Chondrocyte (in vitro differentiated cells): ENCODE measurements around the gene TEX44. TPM values are rescaled to one million over a fixed set of nuclear protein-coding genes. Genes with fewer than 3 reads are reported as not detected.

Source experiments
- total RNA-seq: library from RNA; stranded (reverse); gene quantifications from 3 replicates; pipeline ENCODE4 v1.2.1, GENCODE V29; 2021

The TEX44 gene
- total RNA-seq, 1 donor from 2014 or later, result not detected

Other genes with a start within 250 kb of the TEX44 start
- gene B3GNT7, start 197.2 kb upstream of the TEX44 start, total RNA-seq, result 1.7 to 1.9 TPM (median 1.8 TPM) in 3 replicates
- 298 to 471 TPM (median 302 TPM) in 3 replicates for gene NCL, start 128.4 kb upstream of the TEX44 start, total RNA-seq
- gene NMUR1, start 62.4 kb upstream of the TEX44 start, total RNA-seq, result 0.10 TPM in 1 of 3 replicates, not detected in the others
- 391 to 435 TPM (median 409 TPM) in 3 replicates for gene PTMA, start 115.7 kb downstream of the TEX44 start, total RNA-seq
- 17.5 to 24.0 TPM (median 21.9 TPM) in 3 replicates for gene PDE6D, start 188.4 kb downstream of the TEX44 start, total RNA-seq
- 28.0 to 45.6 TPM (median 29.4 TPM) in 3 replicates for gene COPS7B, start 193.6 kb downstream of the TEX44 start, total RNA-seq